Liver (tissue), 9 donors: ENCODE measurements around the gene PCSK6. TPM values are rescaled to one million over a fixed set of nuclear protein-coding genes. Genes with fewer than 3 reads are reported as not detected.

ENCODE experiments used
- DNase-seq: peaks from one replicate; pipeline ENCODE4 v3.0.0-alpha.2; 2017; ENCODE audit warnings: low spot score
- H3K27ac ChIP-seq, 2 donors: one replicate each; pipeline ENCODE4 v1.7.0; 2013; ENCODE audit warnings: inconsistent platforms in 2 of 2, low read length in 2 of 2, control low read depth in 1 of 2, low read depth in 1 of 2, mild to moderate bottlenecking in 1 of 2
- H3K27me3 ChIP-seq, 4 donors: one replicate each; pipeline versions ENCODE4 v1.6.1 to v1.7.0; 2013; ENCODE audit warnings: low read length in 3 of 4, inconsistent platforms in 1 of 4, mild to moderate bottlenecking in 1 of 4, moderate library complexity in 1 of 4; ENCODE audit not compliant: control insufficient read depth in 4 of 4, insufficient read depth in 4 of 4
- H3K36me3 ChIP-seq, 4 donors: one replicate each; pipeline versions ENCODE4 v1.6.1 to v1.7.0; 2013; ENCODE audit warnings: low read length in 3 of 4, mild to moderate bottlenecking in 3 of 4, low read depth in 1 of 4, moderate library complexity in 1 of 4; ENCODE audit not compliant: control insufficient read depth in 4 of 4, insufficient read depth in 3 of 4
- H3K4me1 ChIP-seq, 4 donors: one replicate each; pipeline versions ENCODE4 v1.6.1 to v1.7.0; 2013; ENCODE audit warnings: low read length in 3 of 4, mild to moderate bottlenecking in 3 of 4, moderate library complexity in 1 of 4; ENCODE audit not compliant: control insufficient read depth in 4 of 4, insufficient read depth in 4 of 4
- H3K4me3 ChIP-seq, 3 donors: one replicate each; pipeline versions ENCODE4 v1.6.1 to v1.7.0; 2013; ENCODE audit warnings: low read length in 3 of 3, control low read depth in 1 of 3, low read depth in 1 of 3, mild to moderate bottlenecking in 1 of 3
- H3K9ac ChIP-seq, 2 donors: one replicate each; pipeline ENCODE4 v1.7.0; 2013; ENCODE audit warnings: low read length in 2 of 2, mild to moderate bottlenecking in 2 of 2, moderate library complexity in 2 of 2, control low read depth in 1 of 2, low read depth in 1 of 2
- H3K9me3 ChIP-seq, 4 donors: one replicate each; pipeline versions ENCODE4 v1.6.1 to v1.7.0; 2013; ENCODE audit warnings: low read length in 3 of 4; ENCODE audit not compliant: control insufficient read depth in 4 of 4
- EGR1 ChIP-seq, 2 donors: IDR thresholded peaks; 2 replicates each; pipeline ENCODE4 v1.6.1; 2016 to 2018; ENCODE audit warnings: antibody characterized with exemption in 2 of 2, low read depth in 2 of 2
- FOXA2 ChIP-seq: IDR thresholded peaks from 2 replicates; pipeline ENCODE4 v1.6.1; 2016; ENCODE audit warnings: antibody characterized with exemption
- GABPA ChIP-seq, 2 donors: IDR thresholded peaks in 1 of 2; conservative IDR thresholded peaks in 1 of 2; 2 replicates each; pipeline ENCODE4 v1.6.1; 2016; ENCODE audit warnings: antibody characterized with exemption in 2 of 2, mild to moderate bottlenecking in 1 of 2, moderate library complexity in 1 of 2
- HNF4A ChIP-seq, 2 donors: conservative IDR thresholded peaks; 2 replicates each; pipeline ENCODE4 v1.6.1; 2016; ENCODE audit warnings: antibody characterized with exemption in 2 of 2, mild to moderate bottlenecking in 2 of 2
- JUND ChIP-seq, 2 donors: IDR thresholded peaks; 2 replicates each; pipeline ENCODE4 v1.6.1; 2016; ENCODE audit warnings: antibody characterized with exemption in 2 of 2
- NR2F2 ChIP-seq: IDR thresholded peaks from 2 replicates; pipeline ENCODE4 v1.6.1; 2016; ENCODE audit warnings: antibody characterized with exemption
- RXRA ChIP-seq, 2 donors: IDR thresholded peaks; 2 replicates each; pipeline ENCODE4 v1.6.1; 2017 to 2018; ENCODE audit warnings: antibody characterized with exemption in 2 of 2, mild to moderate bottlenecking in 1 of 2
- SP1 ChIP-seq: IDR thresholded peaks from 2 replicates; pipeline ENCODE4 v1.6.1; 2018; ENCODE audit warnings: antibody characterized with exemption, mild to moderate bottlenecking
- TAF1 ChIP-seq: conservative IDR thresholded peaks from 2 replicates; pipeline ENCODE4 v1.6.1; 2016; ENCODE audit warnings: antibody characterized with exemption, mild to moderate bottlenecking
- WGBS: extraction: QIAGEN DNeasy Blood & Tissue Kit; methylation state at CpG from one replicate; pipeline ENCODE4 v1.1.7; 2013; 5-methylcytosine and 5-hydroxymethylcytosine counted together
- polyA plus RNA-seq, 2 donors: library from polyadenylated mRNA; stranded (reverse) in 1 of 2; unstranded in 1 of 2; fragments of 200-250 nt in 1 of 2; fragments of >200 nt in 1 of 2; fragmentation: Nextera tagmentation in 1 of 2; extraction: Ambion mirVana in 1 of 2; gene quantifications; one replicate each; pipeline versions ENCODE4 v1.2.1 to v1.2.3, GENCODE V29; 2013 to 2015
- total RNA-seq, 2 donors: library from RNA; depleted of rRNA; stranded (reverse); fragments of >200 nt; gene quantifications; one replicate each; pipeline ENCODE4 v1.2.3, GENCODE V29; 2014
- TF ChIP-seq, protein P1 (sequence below): IDR thresholded peaks from 2 replicates; pipeline ENCODE4 v1.6.1; 2016; ENCODE audit warnings: antibody characterized with exemption, mild to moderate bottlenecking
- TF ChIP-seq, protein P2 (sequence below): IDR thresholded peaks from 2 replicates; pipeline ENCODE4 v1.6.1; 2016; ENCODE audit warnings: antibody characterized with exemption
- TF ChIP-seq, protein P3 (sequence below): IDR thresholded peaks from 2 replicates; pipeline ENCODE4 v1.6.1; 2016; ENCODE audit warnings: antibody characterized with exemption
- TF ChIP-seq, protein P4 (sequence below): fragments of 150-350 bp; IDR thresholded peaks from 2 replicates; pipeline ENCODE4 v1.5.1; 2017; ENCODE audit warnings: improper control_type of control experiment, low read depth, low read length; ENCODE audit not compliant: missing input control
- TF ChIP-seq, protein P5 (sequence below): IDR thresholded peaks from 2 replicates; pipeline ENCODE4 v1.6.1; 2016; ENCODE audit warnings: antibody characterized with exemption
- donor health status: healthy.
- donor health status: healthy.
- donor health status: healthy.
- donor health status: healthy.
- donor health status: healthy.

Gene PCSK6
- total and polyA plus RNA-seq, 4 donors = 94.8 to 398 (median 168) TPM

DNA sequence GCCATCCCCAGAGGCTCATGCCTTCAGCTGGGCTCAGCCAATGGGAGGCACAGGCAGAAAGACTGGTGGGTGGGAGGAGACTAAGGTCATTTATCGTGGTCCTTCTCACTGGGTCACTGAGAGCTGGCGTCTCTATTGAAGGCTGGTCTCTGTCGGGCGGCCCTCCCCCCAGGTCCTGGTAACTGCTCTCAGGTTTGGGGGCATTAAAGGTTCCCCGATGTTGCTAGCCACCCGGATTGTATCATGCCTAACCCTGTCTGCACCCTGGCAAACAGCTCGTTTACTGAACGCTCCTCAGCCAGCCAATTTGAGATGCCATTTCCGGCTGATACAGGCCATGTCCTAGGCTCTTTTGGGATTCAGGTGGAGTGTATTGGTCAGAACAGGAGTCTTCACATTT lies 222.7 kb downstream of the PCSK6 start (continued):
- TF ChIP-seq, protein P1, sequence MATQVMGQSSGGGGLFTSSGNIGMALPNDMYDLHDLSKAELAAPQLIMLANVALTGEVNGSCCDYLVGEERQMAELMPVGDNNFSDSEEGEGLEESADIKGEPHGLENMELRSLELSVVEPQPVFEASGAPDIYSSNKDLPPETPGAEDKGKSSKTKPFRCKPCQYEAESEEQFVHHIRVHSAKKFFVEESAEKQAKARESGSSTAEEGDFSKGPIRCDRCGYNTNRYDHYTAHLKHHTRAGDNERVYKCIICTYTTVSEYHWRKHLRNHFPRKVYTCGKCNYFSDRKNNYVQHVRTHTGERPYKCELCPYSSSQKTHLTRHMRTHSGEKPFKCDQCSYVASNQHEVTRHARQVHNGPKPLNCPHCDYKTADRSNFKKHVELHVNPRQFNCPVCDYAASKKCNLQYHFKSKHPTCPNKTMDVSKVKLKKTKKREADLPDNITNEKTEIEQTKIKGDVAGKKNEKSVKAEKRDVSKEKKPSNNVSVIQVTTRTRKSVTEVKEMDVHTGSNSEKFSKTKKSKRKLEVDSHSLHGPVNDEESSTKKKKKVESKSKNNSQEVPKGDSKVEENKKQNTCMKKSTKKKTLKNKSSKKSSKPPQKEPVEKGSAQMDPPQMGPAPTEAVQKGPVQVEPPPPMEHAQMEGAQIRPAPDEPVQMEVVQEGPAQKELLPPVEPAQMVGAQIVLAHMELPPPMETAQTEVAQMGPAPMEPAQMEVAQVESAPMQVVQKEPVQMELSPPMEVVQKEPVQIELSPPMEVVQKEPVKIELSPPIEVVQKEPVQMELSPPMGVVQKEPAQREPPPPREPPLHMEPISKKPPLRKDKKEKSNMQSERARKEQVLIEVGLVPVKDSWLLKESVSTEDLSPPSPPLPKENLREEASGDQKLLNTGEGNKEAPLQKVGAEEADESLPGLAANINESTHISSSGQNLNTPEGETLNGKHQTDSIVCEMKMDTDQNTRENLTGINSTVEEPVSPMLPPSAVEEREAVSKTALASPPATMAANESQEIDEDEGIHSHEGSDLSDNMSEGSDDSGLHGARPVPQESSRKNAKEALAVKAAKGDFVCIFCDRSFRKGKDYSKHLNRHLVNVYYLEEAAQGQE = no peak
- TF ChIP-seq RXRA (IDR thresholded peaks at IDR 0.05) = no peak
- TF ChIP-seq, protein P2, sequence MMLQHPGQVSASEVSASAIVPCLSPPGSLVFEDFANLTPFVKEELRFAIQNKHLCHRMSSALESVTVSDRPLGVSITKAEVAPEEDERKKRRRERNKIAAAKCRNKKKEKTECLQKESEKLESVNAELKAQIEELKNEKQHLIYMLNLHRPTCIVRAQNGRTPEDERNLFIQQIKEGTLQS = no peak
- TF ChIP-seq, protein P3, sequence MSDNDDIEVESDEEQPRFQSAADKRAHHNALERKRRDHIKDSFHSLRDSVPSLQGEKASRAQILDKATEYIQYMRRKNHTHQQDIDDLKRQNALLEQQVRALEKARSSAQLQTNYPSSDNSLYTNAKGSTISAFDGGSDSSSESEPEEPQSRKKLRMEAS = no peak
- no peak for TF ChIP-seq EGR1 (IDR thresholded peaks at IDR 0.05; ENCODE audit: low read depth in 2 of 2)

DNA sequence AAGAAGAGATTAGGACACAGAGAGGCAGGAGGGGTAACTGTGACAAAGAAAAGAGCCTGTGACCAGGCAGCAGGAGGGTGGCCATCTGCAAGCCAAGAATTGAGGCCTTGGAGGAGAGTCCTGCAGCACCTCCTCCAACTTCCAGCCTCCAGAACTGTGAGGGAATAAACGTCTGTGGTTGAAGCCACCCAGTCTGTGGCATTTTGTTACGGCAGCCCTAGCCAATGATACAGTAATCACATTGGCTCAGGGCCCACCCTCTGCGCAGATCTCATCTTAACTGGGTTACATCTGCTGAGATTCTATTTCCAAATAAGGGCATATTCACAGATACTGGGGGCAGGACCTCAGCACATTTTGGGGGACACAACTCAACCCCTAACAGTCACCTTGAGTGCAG lies 223.5 kb downstream of the PCSK6 start:
- no peak overlapping the region for H3K4me3 ChIP-seq
- H3K4me1 ChIP-seq = no peaks in the 10 kb centered on the region
- DNase-seq = no peak
- no peak overlapping the region for H3K27ac ChIP-seq
- WGBS = 75% methylated on average over 3 of the region's 3 CpGs
- H3K36me3 ChIP-seq = peaks cover 6 to 13% (median 8%) of the 10 kb centered on the region in 4 donors
- H3K9me3 ChIP-seq = no peaks in the 10 kb centered on the region
- H3K9ac ChIP-seq = no peak overlapping the region
- no peaks in the 10 kb centered on the region for H3K27me3 ChIP-seq
- no peak for TF ChIP-seq TAF1
- no peak for TF ChIP-seq SP1
- TF ChIP-seq HNF4A (conservative IDR thresholded peaks at IDR 0.05) = no peak

DNA sequence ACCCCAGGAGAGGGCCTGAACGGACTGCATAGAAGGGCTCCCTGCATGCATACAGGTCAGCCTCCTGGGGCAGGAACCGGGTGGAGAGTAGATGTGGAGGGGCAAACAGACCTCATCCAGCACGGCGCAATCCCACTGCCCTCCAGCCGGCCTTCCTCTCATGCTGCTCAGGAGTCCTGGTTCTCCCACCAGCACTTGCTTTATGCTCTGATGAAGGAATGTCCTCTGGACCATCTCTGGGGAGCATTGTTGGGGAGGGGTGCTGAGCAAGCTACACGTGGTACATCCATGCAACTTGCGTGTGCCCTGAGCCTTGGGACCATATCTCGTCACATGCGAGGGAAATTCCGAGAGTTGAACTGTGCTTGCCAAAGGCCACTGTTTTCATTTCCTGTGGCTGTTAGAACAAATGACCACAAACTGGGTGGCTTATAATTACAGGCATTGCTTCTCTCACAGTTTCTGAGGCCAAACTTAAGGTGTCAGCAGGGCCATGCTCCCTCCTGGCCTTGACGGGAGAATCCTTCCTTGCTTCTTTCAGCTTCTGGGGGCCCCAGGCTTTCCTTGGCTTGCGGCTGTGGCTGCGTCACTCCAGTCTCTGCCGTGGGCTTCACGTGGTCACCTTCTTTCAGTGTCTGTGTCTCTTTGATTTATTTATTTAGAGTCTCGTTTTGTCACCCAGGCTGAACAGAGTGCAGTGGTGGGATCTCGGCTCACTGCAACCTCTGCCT lies 224.4 kb downstream of the PCSK6 start:
- WGBS = 82% methylated on average over 17 of the region's 17 CpGs

More for the DNA sequence above, 224.4 kb downstream of the PCSK6 start:
- Histone ChIP-seq H3K9me3 (no peaks in the 10 kb centered on the region), H3K4me1 (no peaks in the 10 kb centered on the region), H3K27me3 (no peaks in the 10 kb centered on the region), H3K36me3 (peaks cover 0 to 5% (median 2%) of the 10 kb centered on the region in 4 donors), H3K9ac (no peak overlapping the region), H3K4me3 (no peak overlapping the region), H3K27ac (no peak overlapping the region)
- DNase-seq = no peak
- TF ChIP-seq, protein P4, sequence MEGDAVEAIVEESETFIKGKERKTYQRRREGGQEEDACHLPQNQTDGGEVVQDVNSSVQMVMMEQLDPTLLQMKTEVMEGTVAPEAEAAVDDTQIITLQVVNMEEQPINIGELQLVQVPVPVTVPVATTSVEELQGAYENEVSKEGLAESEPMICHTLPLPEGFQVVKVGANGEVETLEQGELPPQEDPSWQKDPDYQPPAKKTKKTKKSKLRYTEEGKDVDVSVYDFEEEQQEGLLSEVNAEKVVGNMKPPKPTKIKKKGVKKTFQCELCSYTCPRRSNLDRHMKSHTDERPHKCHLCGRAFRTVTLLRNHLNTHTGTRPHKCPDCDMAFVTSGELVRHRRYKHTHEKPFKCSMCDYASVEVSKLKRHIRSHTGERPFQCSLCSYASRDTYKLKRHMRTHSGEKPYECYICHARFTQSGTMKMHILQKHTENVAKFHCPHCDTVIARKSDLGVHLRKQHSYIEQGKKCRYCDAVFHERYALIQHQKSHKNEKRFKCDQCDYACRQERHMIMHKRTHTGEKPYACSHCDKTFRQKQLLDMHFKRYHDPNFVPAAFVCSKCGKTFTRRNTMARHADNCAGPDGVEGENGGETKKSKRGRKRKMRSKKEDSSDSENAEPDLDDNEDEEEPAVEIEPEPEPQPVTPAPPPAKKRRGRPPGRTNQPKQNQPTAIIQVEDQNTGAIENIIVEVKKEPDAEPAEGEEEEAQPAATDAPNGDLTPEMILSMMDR = no peak
- TF ChIP-seq, protein P2 = no peak
- TF ChIP-seq FOXA2 (no peak), JUND (IDR thresholded peaks at IDR 0.05) (no peak), GABPA (IDR thresholded peaks at IDR 0.05 in 1 of 2, conservative IDR thresholded peaks at IDR 0.05 in 1 of 2) (no peak), NR2F2 (peak; percentile 59), EGR1 (IDR thresholded peaks at IDR 0.05; ENCODE audit: low read depth in 2 of 2) (no peak)
- TF ChIP-seq, protein P5, sequence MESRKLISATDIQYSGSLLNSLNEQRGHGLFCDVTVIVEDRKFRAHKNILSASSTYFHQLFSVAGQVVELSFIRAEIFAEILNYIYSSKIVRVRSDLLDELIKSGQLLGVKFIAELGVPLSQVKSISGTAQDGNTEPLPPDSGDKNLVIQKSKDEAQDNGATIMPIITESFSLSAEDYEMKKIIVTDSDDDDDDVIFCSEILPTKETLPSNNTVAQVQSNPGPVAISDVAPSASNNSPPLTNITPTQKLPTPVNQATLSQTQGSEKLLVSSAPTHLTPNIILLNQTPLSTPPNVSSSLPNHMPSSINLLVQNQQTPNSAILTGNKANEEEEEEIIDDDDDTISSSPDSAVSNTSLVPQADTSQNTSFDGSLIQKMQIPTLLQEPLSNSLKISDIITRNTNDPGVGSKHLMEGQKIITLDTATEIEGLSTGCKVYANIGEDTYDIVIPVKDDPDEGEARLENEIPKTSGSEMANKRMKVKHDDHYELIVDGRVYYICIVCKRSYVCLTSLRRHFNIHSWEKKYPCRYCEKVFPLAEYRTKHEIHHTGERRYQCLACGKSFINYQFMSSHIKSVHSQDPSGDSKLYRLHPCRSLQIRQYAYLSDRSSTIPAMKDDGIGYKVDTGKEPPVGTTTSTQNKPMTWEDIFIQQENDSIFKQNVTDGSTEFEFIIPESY = no peak
